ENCODE measurements around the gene PKDREJ.
"Not testable (repeated sequence)": the region's sequence is repeated elsewhere in the genome, so short reads cannot be mapped to it uniquely, and the experiment has no call there.

Gene PKDREJ, protein sequence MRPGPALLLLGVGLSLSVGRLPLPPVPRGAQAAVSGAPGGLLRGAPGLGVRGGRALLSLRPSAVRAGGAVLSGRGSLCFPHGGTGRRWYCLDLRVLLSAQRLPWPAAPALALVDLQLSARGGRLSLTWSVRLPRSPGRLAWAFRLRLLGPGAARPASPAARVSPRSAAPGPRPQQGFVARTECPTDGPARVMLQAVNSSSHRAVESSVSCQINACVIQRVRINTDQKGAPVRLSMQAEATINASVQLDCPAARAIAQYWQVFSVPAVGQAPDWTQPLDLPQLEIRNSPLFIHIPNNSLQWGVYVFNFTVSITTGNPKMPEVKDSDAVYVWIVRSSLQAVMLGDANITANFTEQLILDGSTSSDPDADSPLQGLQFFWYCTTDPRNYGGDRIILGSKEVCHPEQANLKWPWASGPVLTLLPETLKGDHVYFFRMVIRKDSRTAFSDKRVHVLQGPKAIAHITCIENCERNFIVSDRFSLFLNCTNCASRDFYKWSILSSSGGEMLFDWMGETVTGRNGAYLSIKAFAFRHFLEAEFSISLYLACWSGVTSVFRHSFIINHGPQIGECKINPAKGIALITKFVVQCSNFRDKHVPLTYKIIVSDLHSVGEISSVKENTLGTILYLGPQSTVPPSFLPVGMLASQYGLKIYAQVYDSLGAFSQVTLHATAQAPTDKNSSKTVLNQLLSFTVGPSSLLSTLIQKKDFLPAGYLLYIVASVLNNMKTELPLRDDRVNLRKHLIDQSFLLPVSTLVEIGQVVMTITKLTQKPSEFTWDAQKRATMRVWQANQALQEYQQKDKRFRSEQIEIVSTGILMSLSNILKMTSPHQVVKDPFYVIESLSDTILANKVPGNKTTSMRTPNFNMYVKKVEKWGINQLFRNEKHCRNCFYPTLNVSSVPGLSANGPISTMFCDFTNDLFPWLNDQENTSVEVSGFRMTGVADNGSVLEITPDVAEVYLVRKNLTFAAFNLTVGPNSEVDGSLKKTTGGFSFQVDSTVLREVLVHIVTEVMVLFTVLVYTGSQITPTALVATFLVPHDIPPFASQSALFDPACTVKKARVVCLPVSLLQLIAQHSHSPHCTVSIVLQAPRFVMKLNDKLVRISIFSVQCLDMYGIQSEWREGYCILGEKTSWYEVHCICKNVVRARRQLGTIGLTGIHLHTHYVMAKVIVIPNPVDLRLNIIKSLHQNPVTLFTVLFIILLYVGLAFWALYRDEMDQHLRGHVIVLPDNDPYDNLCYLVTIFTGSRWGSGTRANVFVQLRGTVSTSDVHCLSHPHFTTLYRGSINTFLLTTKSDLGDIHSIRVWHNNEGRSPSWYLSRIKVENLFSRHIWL (N-terminal part only)

DNA sequence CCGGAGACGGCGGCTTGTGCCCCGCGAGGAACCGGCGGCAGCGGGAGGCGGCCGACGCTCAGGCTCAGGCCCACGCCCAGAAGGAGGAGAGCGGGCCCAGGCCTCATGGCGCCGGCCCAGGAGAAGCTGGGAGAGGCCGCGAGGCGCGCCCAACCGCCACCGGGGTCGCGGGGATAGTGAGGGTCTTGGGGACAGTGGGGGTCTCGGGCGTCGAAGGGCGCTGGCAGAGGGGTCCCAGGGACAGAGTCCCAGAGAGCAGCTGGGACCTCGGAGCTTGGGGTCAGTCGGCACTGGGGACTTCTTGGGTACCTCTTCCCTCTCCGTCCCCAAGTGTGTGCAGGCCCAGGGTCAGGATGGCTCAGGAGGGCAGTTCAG, at the start of gene PKDREJ:
Gene PKDREJ (minus strand): TSS at position 128 of the 375 bp plus-strand sequence. CDS start 21 bp downstream, at position 107.
- no peak for DNase-seq (ENCODE audit: low spot score)

DNA sequence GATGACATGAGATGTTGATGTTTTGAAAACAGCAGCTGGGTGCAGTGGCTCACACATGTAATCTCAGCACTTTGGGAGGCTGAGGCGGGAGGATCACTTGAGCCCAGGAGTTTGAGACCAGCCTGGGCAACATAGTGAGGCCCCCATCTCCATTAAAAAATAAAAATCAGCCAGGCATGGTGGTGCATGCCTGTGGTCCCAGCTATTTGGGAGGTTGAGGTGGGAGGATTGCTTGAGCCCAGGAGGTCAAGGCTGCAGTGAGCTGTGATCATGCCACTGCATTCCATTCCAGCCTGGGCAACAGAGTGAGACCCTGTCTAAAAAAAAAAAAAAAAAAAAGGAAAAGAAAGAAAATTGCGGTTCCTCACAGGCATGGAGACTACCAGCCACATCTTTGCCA, 49.7 kb upstream of the PKDREJ start:
- not testable (repeated sequence) for DNase-seq (ENCODE audit: low spot score)

DNA sequence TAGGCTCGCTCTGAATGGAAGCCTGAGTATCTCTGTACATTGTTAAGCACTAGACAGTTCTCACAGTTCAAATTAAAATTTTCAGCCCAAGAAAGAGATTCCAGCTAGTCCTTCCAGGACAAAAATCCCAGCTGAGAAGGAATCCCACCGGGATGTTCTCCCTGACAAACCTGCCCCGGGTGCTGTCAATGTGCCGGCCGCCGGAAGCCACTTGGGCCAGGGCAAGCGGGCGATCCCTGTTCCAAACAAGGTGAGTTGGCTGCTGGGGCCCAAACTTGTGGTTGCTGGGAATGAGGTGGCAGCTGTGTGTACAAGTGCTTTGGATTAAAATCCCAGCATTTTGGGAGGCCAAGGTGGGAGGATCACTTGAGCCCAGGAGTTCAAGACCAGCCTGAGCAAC, 48.9 kb upstream of the PKDREJ start:
- no peak for DNase-seq (ENCODE audit: low spot score)

DNA sequence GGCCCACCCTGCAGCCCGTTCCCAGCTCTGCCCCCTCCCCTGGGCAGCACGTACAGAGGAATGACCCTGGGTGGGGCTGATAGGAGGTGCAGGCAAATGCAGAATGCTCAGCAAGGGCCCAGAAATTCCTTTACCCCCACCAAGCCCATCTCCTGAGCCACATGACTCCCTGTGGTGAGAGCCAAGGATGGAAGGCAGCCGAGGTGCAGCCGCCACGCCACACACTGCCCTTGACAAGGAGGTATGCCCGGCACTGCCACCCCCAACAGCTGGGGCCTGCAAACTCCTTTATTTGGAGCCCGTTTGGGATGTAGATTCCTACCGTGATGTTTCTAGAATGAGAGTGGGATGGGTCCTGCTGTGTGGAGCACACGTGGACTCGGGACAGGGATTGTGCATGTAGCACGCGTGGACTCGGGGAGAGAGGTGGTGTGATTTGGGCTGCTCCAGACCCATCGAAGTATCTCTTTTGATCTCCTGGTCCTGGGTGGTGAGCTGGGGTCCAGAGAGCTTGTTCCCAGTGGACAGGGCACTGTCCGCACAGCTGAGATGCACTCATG, 46.5 kb upstream of the PKDREJ start:
- DNase-seq (ENCODE audit: low spot score), result no peak

DNA sequence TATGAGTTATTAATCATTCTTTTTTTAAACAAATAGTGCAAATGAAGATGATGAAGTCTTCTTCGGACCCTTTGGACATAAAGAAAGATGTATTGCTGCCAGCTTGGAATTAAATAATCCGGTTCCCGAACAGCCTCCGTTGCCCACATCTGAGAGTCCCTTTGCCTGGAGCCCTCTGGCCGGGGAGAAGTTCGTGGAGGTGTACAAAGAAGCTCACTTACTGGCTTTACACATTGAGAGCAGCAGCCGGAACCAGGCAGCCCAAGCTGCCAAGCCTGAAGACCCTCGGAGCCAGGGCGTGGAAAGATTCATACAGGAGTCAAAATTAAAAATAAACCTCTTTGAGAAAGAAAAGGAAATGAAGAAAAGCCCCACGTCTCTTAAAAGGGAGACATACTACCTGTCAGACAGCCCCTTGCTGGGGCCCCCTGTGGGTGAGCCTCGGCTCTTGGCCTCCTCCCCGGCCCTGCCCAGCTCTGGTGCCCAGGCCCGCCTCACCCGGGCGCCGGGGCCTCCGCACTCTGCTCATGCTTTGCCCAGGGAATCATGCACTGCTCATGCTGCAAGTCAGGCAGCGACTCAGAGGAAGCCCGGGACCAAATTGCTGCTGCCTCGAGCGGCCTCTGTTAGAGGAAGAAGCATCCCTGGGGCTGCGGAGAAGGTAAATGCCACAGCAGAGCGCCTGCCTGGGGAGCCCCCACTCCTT, 45.3 kb upstream of the PKDREJ start:
- no peak for DNase-seq (ENCODE audit: low spot score)

DNA sequence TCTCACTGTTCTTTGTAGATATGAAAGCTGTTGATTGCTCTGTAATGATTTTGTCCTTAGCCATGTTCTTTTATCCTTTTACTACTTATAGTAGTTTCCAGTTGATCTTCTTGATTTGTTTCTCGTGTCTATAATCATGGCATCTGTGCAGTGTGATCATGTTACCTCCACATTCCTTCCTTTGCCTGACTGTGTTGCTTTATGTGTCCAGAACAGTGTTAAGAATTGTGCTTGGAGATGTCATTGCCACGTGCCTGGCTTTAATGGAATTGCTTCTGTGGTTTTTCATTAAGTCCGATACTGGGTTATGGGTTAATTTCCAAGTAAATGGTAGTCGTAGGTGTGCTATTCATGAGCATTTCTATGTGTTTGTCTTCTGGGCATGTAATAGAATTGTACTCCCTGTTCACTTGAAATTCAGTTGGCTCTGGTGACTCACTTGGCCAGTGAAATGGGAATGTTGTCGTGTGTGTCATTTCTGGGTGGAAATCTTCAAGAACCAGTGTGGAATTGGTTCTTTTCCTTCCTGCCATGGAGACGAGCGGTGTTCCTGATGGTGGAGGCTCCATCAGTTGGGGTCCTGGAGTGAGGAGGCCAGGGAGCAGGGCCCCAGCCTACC, 40.3 kb upstream of the PKDREJ start:
- no peak for DNase-seq (ENCODE audit: low spot score)

DNA sequence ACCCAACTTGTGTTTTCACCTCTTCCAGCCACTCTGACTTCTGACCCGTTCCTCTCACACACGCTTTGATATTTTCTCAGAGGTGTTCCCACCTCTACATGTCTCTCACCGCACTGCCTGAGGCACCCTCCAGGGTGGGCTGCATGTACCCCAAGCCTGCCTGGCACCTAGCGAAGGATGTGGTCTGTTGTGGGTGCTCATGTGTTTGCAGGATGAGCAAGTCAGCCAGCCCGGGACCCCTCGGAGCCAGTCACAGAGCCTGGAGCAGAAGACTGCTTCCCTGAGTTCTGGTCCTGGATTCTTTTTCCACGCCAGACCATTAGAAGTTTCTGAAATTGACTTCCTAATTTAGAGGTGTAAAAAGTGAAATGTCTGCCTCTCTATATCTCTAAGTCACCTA, 37.3 kb upstream of the PKDREJ start:
- no peak for DNase-seq (ENCODE audit: low spot score)

DNA sequence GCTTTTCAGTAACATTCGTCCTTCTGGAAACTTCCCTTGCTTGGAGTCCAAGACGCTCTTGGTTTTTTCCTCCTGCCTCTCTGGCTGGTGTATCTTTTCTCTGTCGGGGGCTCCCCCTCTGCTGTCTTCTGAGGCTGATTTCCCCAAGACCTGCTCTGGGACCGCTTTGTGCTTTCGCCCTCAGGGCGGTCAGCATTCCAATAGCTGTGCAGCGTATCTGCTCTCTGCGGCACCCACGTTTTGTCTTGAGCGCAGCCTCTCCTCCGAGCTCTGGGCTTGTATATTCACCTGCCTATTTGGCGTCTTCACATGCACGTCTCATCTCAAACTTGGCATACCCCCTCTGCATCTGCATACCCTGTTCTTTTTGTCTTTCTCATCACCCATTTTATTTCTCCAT, 36.0 kb upstream of the PKDREJ start:
- DNase-seq (ENCODE audit: low spot score), result no peak

DNA sequence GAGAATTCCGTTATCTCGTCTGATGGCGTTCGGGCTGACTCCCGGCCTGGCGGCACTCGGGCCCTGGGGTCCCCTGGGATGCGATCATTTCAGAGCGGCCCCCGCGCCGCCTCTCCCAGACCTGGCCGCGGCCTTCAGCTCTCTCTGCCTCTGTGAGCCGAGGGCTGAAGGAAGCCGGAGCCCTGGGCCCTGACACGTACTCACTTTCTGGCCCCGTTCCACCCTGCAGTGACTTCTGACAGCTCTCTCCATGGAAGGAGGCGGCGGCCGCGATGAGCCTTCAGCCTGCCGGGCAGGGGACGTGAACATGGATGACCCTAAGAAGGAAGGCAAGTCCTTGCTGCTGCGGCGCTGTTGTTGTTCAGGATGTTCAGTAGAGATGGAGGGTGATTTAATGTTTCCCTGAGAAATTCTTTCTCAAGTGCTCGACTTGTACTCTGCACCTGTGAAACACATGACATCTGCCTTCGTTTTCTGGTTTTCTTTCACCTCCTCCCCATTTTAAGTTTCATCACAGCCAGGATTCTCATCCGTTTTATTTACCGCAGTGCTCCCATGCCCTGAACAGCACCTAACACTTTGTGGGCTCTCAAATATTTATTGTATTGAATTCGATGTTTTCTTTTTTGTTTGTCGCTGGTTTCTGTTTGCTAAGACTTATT, 34.1 kb upstream of the PKDREJ start:
- peak; percentile 77 for DNase-seq (ENCODE audit: low spot score)

DNA sequence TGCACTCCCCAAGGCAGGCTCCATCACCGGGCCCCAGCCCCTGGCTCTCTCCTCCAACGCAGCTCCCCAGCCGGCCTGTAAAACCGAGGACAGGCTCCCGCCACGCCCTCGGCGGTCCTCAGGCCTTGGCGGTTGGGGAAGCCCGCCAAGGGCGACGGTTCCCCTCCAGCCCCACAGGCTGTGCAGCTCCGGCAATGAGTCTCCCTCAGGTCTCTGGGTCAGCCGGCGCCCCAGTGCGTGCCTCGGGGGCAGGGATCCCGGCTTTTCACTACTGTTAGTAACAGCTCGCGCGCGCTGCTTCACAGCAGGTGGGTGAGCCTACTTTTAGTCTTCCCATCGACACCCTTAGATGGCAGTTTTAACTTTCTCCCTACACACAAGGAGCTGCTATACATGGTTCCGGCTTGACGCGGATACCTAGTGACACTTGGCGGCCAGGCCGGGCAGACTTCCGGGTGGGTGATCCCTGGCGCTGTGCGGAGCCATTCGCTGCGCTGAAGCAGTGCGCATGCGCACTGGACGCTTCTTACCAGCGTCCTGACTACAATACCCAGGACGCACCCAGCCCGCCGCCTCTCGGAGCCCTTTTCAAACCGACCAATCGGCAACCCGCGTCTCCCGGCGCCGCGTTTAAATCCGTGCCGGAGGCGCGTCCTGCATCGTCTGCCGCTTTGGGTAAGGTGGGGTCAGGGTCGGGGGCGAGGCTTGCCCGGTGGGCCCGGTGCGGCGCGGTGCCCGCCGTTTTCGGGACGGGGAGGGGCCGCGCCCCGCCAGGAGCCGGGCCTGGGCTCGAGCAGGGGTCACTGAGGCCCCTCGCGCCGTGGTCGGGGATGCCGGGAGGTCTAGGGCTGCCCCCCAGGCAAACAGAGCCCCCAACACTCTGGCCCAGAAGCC, 33.4 kb upstream of the PKDREJ start, which contains the start of gene GTSE1:
Gene GTSE1 (plus strand): TSS at position 614 of the 894 bp plus-strand sequence. CDS start 531 bp downstream, outside the sequence.
- DNase-seq (ENCODE audit: low spot score), result peak; percentile 99

DNA sequence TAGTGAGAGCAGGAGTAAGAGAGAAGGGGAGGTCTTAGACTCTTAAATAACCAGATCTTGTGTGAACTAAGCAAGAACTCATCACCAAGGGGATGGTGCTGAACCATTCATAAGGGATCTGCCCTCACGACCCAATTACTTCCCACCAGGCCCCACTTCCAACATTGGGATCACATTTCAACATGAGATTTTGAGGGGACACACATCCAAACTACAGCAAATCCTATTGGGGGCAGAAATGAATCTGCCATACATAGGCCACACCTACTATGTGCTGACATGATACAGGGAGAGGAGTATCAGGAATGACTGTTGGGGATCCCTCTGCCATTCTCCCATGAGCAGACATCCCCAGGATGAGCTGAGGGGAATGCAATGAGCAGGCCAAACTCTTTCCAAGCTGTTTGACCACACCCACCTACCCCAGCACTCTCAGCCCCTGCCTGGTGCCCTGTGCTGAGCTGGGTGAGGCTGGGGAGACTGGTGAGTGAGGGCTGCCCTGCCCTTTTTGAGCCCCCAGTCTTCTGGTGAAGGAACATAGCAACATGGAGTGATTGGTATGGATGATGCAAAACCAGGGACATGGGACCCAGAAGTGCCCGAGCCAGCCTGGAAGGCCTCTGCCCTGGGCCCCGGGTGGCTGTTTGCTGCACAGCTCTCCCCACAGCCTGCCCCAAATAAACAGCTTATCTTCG, 32.3 kb upstream of the PKDREJ start:
- no peak for DNase-seq (ENCODE audit: low spot score)

DNA sequence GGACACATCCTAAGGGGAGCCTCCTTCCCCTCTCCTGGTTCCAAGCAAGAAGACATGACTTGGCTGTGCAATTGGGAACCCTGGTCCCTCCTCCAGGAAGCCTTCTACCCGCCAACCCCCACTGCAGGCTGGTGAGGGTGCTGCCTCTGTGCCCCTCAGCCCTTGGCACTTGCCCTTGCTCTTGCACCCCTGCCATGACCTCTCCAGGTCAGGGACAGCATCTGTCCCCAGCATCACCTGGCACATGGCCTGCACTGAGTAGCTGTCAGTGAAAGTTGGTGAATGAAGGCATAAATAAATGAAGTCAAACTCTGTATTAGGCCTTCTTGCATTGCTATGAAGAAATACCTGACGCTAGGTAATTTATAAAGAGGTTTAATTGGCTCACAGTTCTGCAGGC, 31.6 kb upstream of the PKDREJ start:
- DNase-seq (ENCODE audit: low spot score), result no peak

DNA sequence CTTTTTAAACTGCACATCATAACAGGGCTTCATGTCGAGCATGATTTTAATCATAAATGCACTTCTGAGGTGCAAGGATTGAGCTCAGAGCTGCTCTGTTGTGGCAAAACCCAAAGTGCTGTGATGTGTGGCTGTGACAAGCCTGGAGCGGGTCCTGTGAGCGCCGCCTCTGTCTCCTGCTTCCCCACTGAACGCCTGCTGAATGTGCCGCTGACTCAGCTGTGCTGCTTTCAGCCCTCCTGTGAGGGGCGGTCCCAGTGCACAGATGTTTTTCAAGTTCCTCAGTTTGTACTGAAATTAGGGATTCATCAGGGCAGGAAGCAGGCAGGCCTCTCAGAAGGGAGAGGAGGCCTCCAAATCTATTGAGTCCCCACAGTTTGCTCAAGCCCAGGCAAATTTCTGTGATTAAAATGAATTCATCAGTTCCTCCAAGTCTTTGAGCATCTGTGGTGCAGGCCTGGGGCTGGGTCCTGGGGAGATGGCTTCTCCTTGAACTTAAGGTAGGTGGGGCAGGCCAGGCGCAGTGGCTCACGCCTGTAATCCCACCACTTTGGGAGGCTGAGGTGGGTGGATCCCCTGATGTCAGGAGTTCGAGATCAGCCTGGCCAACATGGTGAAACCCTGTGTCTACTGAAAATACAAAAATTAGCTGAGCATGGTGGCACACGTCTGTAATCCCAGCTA, 30.6 kb upstream of the PKDREJ start:
- DNase-seq (ENCODE audit: low spot score), result no peak

DNA sequence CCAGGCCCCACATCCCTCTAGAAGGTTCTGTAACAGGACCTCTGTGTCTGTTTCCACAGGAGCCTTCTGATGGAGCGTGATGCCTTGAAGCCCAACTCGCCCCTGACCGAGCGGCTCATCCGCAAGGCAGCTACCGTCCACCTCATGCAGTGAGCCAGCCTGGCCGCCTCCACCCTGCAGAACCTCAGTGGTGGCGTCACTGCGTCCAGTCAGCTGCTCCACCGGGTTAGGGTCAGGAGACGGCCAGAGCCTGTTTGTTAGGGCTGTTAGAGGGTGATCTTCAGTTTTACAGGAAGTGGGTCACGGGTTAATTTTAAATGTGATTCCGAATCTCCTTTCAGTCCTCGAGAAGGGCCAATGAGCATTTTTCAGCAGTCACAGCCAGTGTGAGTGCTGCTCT, 29.6 kb upstream of the PKDREJ start:
- DNase-seq (ENCODE audit: low spot score), result no peak

DNA sequence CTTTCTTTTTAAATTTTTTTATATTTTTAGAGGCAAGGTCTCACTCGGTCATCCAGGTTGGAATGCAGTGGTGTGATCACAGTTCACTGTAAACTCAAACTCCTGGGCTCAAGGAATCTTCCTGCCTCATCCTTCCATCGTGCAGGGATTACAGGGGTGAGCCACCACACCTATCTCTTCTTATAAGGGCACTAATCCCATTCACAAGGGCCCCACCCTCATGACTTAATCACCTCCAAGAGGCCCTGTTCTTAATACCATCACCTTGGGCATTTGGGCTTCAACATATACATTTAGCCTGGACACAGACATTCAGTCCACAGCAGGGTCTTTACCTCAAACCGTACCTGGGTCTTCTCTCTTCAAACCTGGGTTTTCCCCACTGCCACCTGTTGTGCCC, 29.0 kb upstream of the PKDREJ start:
- no peak for DNase-seq (ENCODE audit: low spot score)

DNA sequence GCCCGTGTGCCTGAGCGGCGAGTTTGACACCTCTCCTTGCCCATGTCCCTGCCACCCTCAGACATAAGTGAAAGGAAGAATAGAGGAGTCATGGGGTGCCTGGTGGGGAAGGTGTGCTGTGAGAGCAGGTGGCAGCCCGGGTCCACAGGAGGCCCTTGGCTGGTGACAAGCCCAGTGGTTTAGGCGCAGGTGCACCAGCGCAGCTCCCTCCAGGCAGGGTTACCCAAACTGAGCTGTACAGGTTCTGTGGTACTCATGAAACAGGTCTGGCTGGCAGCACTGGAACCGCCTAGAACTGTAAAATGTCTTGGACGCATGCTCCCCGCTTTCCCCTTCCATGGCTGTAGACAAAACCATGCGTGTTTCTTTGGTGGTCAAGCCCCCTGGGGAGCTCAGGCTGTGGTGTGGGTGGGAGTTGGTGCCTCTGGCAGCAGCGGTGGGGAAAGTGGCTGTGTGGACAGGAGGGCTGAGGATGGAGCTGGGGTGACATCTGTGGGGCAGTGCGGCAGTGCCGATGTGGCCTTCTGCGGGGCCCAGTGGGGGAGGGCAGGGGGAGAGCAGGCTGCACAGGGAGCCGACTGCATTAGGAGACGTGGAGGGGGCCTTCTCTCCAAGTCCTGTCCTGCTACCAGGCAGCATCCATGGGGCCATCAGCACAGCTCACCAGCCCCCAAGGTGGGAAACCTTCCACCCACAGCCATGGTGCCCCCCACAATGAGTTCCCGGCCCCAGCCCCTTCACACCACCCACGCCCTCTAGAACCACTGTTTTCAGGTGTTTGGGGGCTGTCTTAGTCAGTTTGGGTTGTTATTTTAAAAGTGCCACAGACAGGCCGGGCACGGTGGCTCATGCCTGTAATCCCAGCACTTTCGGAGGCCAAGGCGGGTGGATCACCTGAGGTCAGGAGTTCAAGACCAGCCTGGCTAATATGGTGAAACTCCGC, 28.0 kb upstream of the PKDREJ start:
- no peak for DNase-seq (ENCODE audit: low spot score)

All from D341Med (cell line).